Measurements from ENCODE around the gene FNDC11. TPM values are rescaled to one million over a fixed set of nuclear protein-coding genes. Genes with fewer than 3 reads are reported as not detected.

The FNDC11 gene
- total RNA-seq, 1 donor from 2014 or later: 2.6 TPM

- DNase-seq (ENCODE audit: low read depth in 2 of 2): no peak
These were observed 25.2 kb downstream of the FNDC11 start for GRCh38 chr20:63579017-63579694.

GRCh38 chr20:63580796-63581461 lies 27.0 kb downstream of the FNDC11 start:
- peak; percentile 51 to 74 for DNase-seq (ENCODE audit: low read depth in 2 of 2)

GRCh38 chr20:63582382-63583063 lies 28.6 kb downstream of the FNDC11 start:
- DNase-seq (ENCODE audit: low read depth in 2 of 2): no peak

GRCh38 chr20:63585616-63586565 lies 31.9 kb downstream of the FNDC11 start:
- DNase-seq (ENCODE audit: low read depth in 2 of 2): no peak

GRCh38 chr20:63586797-63587196 lies 32.8 kb downstream of the FNDC11 start:
- no peak for DNase-seq (ENCODE audit: low read depth in 2 of 2)

- no peak for DNase-seq (ENCODE audit: low read depth in 2 of 2)
These were observed 33.3 kb downstream of the FNDC11 start for GRCh38 chr20:63587256-63587655.

- peak in 1 of 2 donors; percentile 69 for DNase-seq (ENCODE audit: low read depth in 2 of 2)
These were observed 34.0 kb downstream of the FNDC11 start for GRCh38 chr20:63587776-63588591.

GRCh38 chr20:63588641-63589041 lies 34.7 kb downstream of the FNDC11 start:
- DNase-seq (ENCODE audit: low read depth in 2 of 2): no peak

GRCh38 chr20:63589261-63590217 lies 35.6 kb downstream of the FNDC11 start:
- DNase-seq (ENCODE audit: low read depth in 2 of 2): no peak

- DNase-seq (ENCODE audit: low read depth in 2 of 2): no peak
These were observed 36.5 kb downstream of the FNDC11 start for GRCh38 chr20:63590218-63591146.

GRCh38 chr20:63591147-63591533 lies 37.2 kb downstream of the FNDC11 start:
- no peak for DNase-seq (ENCODE audit: low read depth in 2 of 2)

GRCh38 chr20:63591786-63592355 lies 37.9 kb downstream of the FNDC11 start:
- no peak for DNase-seq (ENCODE audit: low read depth in 2 of 2)

- DNase-seq (ENCODE audit: low read depth in 2 of 2): no peak
These were observed 38.7 kb downstream of the FNDC11 start for GRCh38 chr20:63592661-63593060.

- no peak for DNase-seq (ENCODE audit: low read depth in 2 of 2)
These were observed 40.1 kb downstream of the FNDC11 start for GRCh38 chr20:63594043-63594561.

GRCh38 chr20:63595416-63596127 lies 41.6 kb downstream of the FNDC11 start:
- DNase-seq (ENCODE audit: low read depth in 2 of 2): no peak

GRCh38 chr20:63596423-63596822 lies 42.5 kb downstream of the FNDC11 start:
- DNase-seq (ENCODE audit: low read depth in 2 of 2): no peak

All from lung microvascular endothelial cell (primary cell).